Ramos (cell line): ENCODE data around the gene SH3BGR.
"Not testable (repeated sequence)": the region's sequence is repeated elsewhere in the genome, so short reads cannot be mapped to it uniquely, and the experiment has no call there.

ENCODE experiments used
- in situ Hi-C: fragments of 300-500 bp; cut with MboI; formaldehyde crosslinking; loops from one replicate; pipeline ENCODE4 v1.14.3; 2022; ENCODE audit warnings: low sequenced_read_pairs; ENCODE audit not compliant: unreplicated experiment

Gene SH3BGR

GRCh38 chr21:39451332-39452206 is at the start of gene SH3BGR:
Gene SH3BGR (plus strand): TSS chr21:39451970. CDS start chr21:39452097, 127 bp downstream.
- in situ Hi-C loops, result no loop called here

GRCh38 chr21:39406065-39406464 is 45.7 kb upstream of the SH3BGR start:
- in situ Hi-C loops, result no loop called here

GRCh38 chr21:39419204-39419603 is 32.6 kb upstream of the SH3BGR start:
- in situ Hi-C loops, result not testable (repeated sequence)

- in situ Hi-C loops, result no loop called here
Observed at GRCh38 chr21:39422527-39423241, 29.1 kb upstream of the SH3BGR start.

GRCh38 chr21:39429445-39429844 is 22.3 kb upstream of the SH3BGR start:
- in situ Hi-C loops, result no loop called here

- in situ Hi-C loops, result no loop called here
Observed at GRCh38 chr21:39430016-39430415, 21.8 kb upstream of the SH3BGR start.

- in situ Hi-C loops, result no loop called here
Observed at GRCh38 chr21:39430457-39430856, 21.3 kb upstream of the SH3BGR start.

- in situ Hi-C loops, result no loop called here
Observed at GRCh38 chr21:39430954-39431353, 20.8 kb upstream of the SH3BGR start.

- in situ Hi-C loops, result no loop called here
Observed at GRCh38 chr21:39434950-39435349, 16.8 kb upstream of the SH3BGR start.

GRCh38 chr21:39439232-39439631 is 12.5 kb upstream of the SH3BGR start:
- in situ Hi-C loops, result no loop called here

- in situ Hi-C loops, result no loop called here
Observed at GRCh38 chr21:39441502-39442475, 10.0 kb upstream of the SH3BGR start.

- in situ Hi-C loops, result no loop called here
Observed at GRCh38 chr21:39444421-39445180, 7.2 kb upstream of the SH3BGR start.

- in situ Hi-C loops, result no loop called here
Observed at GRCh38 chr21:39445321-39446269, 6.2 kb upstream of the SH3BGR start, which contains the start of gene LCA5L. Gene LCA5L (minus strand): TSS chr21:39445778. CDS start chr21:39428493, 17,285 bp downstream.

- in situ Hi-C loops, result no loop called here
Observed at GRCh38 chr21:39447264-39447663, 4.5 kb upstream of the SH3BGR start.

GRCh38 chr21:39452207-39452969 is 618 bp downstream of the SH3BGR start:
- in situ Hi-C loops, result no loop called here

- in situ Hi-C loops, result no loop called here
Observed at GRCh38 chr21:39452970-39453342, 1.2 kb downstream of the SH3BGR start.

GRCh38 chr21:39453571-39454179 is 1.9 kb downstream of the SH3BGR start:
- in situ Hi-C loops, result no loop called here
